ENCODE results near the gene MSX1.

Gene MSX1

DNA sequence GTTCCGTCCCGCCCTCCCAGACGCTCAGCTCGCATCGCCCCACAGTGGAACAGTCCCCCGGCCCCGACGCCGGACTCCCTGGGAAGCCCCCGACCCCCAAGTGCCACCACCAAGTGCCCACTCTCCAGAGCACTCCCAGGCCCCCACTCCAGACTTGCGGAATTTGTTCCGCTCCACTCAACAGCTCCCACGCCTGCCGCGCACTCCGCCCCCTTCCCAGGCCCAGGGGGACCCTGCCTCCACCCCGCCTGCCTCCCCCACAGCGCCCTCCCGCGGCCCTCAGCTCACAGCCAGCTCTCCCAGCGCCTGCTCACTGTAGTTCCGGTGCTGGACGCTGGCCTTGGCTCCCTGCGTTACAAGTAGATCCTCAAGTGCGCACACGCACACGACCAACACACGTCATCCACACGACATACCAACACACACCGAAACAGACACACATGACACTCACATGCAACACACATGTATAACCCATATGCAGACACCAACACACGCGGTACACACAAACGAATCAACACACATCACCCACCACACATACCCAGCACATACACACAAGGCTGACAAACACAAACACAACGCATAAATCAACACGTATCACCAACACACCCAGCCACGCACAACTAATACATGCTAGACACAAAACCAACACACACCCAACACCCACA lies 8.0 kb downstream of the MSX1 start:
- Histone ChIP-seq H3K27me3 (ENCODE audit: low read depth, low read length) (peaks cover 93% of the 10 kb centered on the region), H3K36me3 (ENCODE audit: control insufficient read depth in 1 of 2, insufficient read depth in 2 of 2, low read length in 2 of 2) (no peaks in the 10 kb centered on the region), H3K4me3 (ENCODE audit: low read depth in 1 of 2, low read length in 2 of 2) (no peak overlapping the region), H3K27ac (ENCODE audit: low read length) (no peak overlapping the region), H3K4me1 (ENCODE audit: control insufficient read depth in 1 of 2, insufficient read depth in 2 of 2, low read length in 2 of 2) (peaks cover 0 to 33% of the 10 kb centered on the region in 2 donors), H3K9me3 (ENCODE audit: control insufficient read depth in 1 of 2, low read length in 2 of 2) (no peaks in the 10 kb centered on the region)

DNA sequence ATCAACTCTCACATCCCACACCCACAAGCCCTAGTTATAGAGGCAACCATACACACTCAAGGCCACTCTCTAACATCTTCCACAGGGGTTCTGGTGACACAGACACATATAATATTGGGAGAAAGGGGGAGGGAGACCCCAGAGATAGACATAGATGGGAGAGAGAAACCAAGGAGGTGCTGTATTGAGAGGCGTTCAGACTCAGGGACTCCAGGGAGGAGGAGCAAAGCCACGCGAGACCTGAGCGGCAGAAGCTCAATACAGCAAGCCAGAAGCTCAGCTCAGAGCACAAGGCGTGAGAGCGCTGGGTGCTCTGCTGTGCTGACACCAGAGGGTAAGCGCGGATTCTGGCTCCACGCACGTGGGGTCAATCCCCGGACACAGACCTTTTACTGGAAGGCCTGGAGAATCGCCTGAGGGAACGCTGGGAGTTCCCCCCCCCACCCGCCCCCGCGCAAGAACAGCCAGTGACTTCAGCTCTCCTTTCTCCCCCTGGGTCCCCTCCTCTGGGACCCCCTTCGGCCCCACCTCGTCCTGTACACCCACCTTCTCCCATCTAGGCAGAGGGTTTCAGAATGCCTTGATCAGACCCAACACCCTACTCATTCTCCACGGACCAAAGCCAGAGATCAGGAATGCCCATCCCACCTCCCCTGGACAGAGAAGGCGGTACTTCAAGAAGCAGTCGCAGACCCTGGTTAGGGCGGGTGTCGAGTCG lies 8.7 kb downstream of the MSX1 start:
- Histone ChIP-seq H3K27me3 (ENCODE audit: low read depth, low read length) (peaks cover 93% of the 10 kb centered on the region), H3K36me3 (ENCODE audit: control insufficient read depth in 1 of 2, insufficient read depth in 2 of 2, low read length in 2 of 2) (no peaks in the 10 kb centered on the region), H3K4me1 (ENCODE audit: control insufficient read depth in 1 of 2, insufficient read depth in 2 of 2, low read length in 2 of 2) (peaks cover 0 to 33% of the 10 kb centered on the region in 2 donors), H3K4me3 (ENCODE audit: low read depth in 1 of 2, low read length in 2 of 2) (no peak overlapping the region), H3K27ac (ENCODE audit: low read length) (no peak overlapping the region), H3K9me3 (ENCODE audit: control insufficient read depth in 1 of 2, low read length in 2 of 2) (no peaks in the 10 kb centered on the region)

DNA sequence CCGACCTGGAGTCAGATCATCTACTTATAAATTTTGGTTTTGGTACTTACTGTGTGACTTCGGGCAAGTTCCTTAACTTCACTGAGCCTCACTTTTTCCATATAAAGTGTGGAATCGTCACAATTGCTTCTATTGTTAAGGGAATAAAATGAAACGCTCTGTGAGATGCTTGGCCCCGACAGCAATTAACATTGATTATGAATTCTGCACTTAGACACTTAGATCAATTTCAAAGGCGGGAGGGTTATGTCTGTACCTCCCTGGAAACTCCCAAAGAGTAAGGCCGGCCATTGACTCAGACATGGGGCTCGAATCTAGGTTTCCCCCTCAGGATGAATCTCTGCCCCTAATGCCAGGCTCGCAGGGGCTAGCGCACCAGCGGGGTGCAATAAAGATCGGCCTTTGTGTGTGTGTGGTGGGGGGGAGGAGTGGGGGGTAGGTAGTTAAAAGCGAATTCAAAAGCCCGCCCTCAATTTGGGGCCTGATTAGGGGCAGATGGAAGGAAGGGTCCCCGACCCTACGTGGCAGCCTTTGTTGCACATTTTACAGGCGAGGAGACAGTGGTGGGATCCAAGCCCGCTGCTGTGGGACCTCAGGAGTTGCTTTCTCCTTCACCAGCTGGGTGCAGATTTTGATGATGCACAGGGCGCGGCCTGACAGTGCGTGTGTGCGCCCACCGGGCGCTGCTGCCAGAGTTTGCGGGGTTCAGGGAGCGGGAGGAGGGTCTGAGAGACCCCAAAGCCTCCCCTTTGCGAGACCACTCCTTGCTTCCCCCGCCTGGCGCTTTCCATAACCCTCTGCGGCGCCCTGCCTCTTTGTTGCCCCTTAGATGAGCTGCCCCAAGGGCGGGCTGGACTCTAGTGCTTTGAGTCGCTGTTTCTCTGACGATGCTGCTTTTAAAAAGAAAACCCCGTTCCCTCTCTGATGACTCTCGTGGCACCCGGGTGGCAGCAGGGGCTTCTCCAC lies 9.6 kb downstream of the MSX1 start:
- H3K4me1 ChIP-seq (ENCODE audit: control insufficient read depth in 1 of 2, insufficient read depth in 2 of 2, low read length in 2 of 2), result peaks cover 0 to 33% of the 10 kb centered on the region in 2 donors
- H3K4me3 ChIP-seq (ENCODE audit: low read depth in 1 of 2, low read length in 2 of 2), result no peak overlapping the region
- no peaks in the 10 kb centered on the region for H3K36me3 ChIP-seq (ENCODE audit: control insufficient read depth in 1 of 2, insufficient read depth in 2 of 2, low read length in 2 of 2)
- no peaks in the 10 kb centered on the region for H3K9me3 ChIP-seq (ENCODE audit: control insufficient read depth in 1 of 2, low read length in 2 of 2)
- H3K27me3 ChIP-seq (ENCODE audit: low read depth, low read length), result peaks cover 98% of the 10 kb centered on the region
- no peak overlapping the region for H3K27ac ChIP-seq (ENCODE audit: low read length)

DNA sequence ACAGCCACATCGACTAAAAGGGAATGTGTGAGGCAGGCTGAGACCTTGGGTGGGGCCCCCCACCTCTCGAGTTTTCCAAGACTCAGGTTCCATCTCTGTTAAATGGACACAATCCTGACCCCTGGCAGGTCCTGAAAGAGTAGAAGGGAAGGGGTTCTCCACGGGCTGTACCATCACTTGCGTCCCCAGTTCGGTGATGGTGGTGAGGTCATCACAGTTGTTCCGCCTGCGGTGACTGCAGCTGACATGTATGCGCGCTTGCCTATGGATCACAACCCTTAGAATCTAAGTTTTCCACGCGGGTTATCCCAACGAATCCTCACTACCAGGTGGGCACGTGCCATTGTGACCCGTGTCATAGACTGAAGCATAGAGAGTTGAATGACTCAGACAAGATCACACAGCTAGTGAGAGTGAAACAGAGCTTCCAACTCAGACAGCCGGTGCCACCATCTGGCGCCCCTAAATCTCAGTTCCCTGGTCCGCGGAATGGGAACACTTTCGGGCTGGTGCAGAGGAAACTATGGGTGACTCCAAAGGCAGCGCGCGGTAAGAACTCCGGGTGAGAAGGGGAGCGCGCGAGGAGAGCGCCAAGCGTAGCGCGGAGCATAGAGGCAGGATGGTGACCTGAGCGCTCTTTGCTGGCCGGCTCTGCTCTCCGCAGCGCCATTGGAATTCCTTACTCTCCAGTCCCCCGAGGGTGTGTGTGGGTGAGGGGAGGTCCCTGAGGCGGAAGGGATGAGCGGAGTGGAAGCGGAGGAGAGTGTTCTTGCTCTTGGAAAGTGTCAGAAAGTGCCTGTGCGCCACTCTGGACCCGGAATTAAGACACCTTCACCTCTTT lies 10.5 kb downstream of the MSX1 start:
- peaks cover 0 to 33% of the 10 kb centered on the region in 2 donors for H3K4me1 ChIP-seq (ENCODE audit: control insufficient read depth in 1 of 2, insufficient read depth in 2 of 2, low read length in 2 of 2)
- H3K36me3 ChIP-seq (ENCODE audit: control insufficient read depth in 1 of 2, insufficient read depth in 2 of 2, low read length in 2 of 2), result no peaks in the 10 kb centered on the region
- H3K9me3 ChIP-seq (ENCODE audit: control insufficient read depth in 1 of 2, low read length in 2 of 2), result no peaks in the 10 kb centered on the region
- peaks cover 98% of the 10 kb centered on the region for H3K27me3 ChIP-seq (ENCODE audit: low read depth, low read length)
- H3K27ac ChIP-seq (ENCODE audit: low read length), result no peak overlapping the region
- no peak overlapping the region for H3K4me3 ChIP-seq (ENCODE audit: low read depth in 1 of 2, low read length in 2 of 2)

DNA sequence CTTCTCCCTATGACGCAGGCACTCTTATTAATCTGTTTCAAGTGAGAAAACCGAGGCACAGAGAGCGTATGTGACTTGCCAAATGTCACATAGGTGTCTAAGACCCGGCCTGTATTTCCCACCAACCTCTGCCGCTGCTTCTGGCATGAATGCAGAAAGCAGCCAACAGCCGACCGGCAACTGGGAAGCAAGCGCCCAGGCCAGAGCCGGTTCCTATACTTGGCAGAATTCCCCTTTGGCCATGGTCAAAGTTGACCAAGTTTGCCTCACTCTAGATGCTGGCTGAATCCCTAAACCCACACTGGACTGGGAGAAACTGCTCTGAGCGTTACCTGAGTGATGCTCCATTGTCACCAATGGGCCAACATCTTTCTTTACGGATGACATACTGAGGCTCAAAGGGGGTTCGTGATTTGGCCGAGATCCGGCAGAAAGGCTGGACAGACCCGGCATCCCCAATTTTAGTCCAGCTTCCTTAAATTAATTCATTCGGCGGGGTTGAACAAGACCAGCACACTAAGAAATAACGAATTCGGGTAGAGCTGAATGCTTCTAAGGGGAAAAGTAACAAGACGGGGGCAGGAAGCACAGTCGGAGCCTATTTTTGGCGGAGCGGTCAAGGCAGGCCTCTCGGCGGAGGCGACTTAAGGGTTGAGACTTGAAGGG lies 11.2 kb downstream of the MSX1 start:
- Histone ChIP-seq H3K9me3 (ENCODE audit: control insufficient read depth in 1 of 2, low read length in 2 of 2) (no peaks in the 10 kb centered on the region), H3K4me3 (ENCODE audit: low read depth in 1 of 2, low read length in 2 of 2) (no peak overlapping the region), H3K27ac (ENCODE audit: low read length) (no peak overlapping the region), H3K4me1 (ENCODE audit: control insufficient read depth in 1 of 2, insufficient read depth in 2 of 2, low read length in 2 of 2) (peaks cover 0 to 26% of the 10 kb centered on the region in 2 donors), H3K36me3 (ENCODE audit: control insufficient read depth in 1 of 2, insufficient read depth in 2 of 2, low read length in 2 of 2) (no peaks in the 10 kb centered on the region), H3K27me3 (ENCODE audit: low read depth, low read length) (peaks cover 98% of the 10 kb centered on the region)

DNA sequence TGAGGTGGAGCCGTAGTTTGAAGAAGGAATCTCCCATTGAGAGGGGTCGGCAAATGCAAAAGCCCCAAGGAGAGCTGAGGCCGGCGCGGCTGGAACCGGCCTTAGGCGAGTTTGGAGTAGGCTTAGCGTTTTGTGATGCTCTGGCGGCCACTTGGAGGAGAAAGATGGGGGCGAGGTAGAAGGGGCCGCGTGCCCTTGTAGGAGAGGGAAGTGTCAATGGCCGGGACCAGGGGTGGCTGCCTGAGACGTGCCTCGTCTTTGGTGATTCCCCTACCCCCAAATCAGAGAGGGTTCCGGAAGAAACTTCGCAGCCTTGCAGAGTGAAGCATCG lies 11.7 kb downstream of the MSX1 start:
- Histone ChIP-seq H3K36me3 (ENCODE audit: control insufficient read depth in 1 of 2, insufficient read depth in 2 of 2, low read length in 2 of 2) (no peaks in the 10 kb centered on the region), H3K4me1 (ENCODE audit: control insufficient read depth in 1 of 2, insufficient read depth in 2 of 2, low read length in 2 of 2) (peaks cover 0 to 21% of the 10 kb centered on the region in 2 donors), H3K27me3 (ENCODE audit: low read depth, low read length) (peaks cover 94% of the 10 kb centered on the region), H3K4me3 (ENCODE audit: low read depth in 1 of 2, low read length in 2 of 2) (no peak overlapping the region), H3K9me3 (ENCODE audit: control insufficient read depth in 1 of 2, low read length in 2 of 2) (no peaks in the 10 kb centered on the region), H3K27ac (ENCODE audit: low read length) (no peak overlapping the region)

DNA sequence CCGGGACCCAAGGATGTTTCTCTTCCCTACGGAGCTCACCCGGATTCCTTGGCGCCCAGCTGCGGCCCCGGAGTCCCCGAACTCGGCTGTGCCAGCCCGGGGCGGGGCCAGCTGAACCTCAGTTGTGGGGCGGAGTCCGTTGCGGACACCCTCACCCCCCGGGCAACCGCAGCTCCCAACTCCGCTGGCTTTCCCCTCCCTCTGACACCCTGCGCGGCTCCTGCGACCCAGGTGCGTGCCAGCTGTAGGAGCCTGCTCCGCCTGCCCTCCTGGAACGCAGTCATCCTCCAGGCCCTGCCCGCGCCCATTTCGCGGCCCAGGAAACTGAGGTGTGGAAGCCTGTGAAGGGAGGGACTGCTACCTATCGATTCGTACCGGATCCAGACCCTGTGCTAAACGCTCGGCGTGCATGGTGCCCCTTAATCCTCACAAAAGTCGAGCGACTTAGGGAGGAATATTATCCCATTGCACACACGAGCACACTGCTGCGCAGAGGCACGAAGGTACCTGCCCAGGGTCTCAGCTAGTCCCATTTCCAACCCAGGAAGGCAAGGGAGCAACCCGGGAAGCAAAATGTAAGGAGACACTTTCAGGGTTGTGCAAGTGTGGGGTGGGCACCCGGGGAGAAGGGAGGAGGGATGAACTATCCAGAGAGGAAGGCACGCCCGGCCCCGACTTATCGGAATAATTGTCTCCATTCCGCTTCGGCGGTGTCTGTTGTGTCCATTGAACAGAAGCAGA lies 12.3 kb downstream of the MSX1 start:
- no peaks in the 10 kb centered on the region for H3K36me3 ChIP-seq (ENCODE audit: control insufficient read depth in 1 of 2, insufficient read depth in 2 of 2, low read length in 2 of 2)
- H3K9me3 ChIP-seq (ENCODE audit: control insufficient read depth in 1 of 2, low read length in 2 of 2), result no peaks in the 10 kb centered on the region
- H3K4me1 ChIP-seq (ENCODE audit: control insufficient read depth in 1 of 2, insufficient read depth in 2 of 2, low read length in 2 of 2), result peaks cover 0 to 15% of the 10 kb centered on the region in 2 donors
- H3K27me3 ChIP-seq (ENCODE audit: low read depth, low read length), result peaks cover 89% of the 10 kb centered on the region
- no peak overlapping the region for H3K4me3 ChIP-seq (ENCODE audit: low read depth in 1 of 2, low read length in 2 of 2)
- no peak overlapping the region for H3K27ac ChIP-seq (ENCODE audit: low read length)

DNA sequence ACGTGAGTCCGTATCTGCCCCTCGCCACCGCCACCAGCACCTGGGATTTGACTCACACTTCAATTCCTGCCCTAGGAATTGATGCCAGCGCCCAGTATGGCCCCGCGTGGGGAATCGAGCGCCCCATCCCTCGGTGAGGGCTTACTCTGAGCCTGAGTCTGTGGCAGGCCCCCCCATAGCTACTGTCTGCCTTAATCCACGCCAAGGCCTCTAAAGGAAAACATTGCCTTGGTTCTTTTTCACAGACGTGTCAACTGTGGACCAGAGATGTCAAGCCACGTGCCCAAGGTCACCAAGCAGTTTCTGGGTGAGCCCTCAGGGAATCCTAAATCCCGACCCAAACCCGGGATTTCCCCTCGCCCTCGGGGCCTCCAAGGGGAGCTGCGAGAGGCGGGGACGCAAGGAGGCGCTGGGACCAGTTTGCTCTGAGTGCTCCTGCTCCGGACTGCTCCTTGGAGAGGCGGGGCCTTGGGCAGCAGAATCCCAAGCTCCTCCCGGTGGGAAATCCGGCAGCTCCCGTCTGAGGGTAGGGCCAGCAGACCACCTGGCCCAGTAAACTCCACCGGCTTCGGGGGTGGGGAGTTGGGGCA lies 12.9 kb downstream of the MSX1 start:
- H3K4me3 ChIP-seq (ENCODE audit: low read depth in 1 of 2, low read length in 2 of 2), result no peak overlapping the region
- H3K27me3 ChIP-seq (ENCODE audit: low read depth, low read length), result peaks cover 88% of the 10 kb centered on the region
- peaks cover 0 to 9% of the 10 kb centered on the region in 2 donors for H3K4me1 ChIP-seq (ENCODE audit: control insufficient read depth in 1 of 2, insufficient read depth in 2 of 2, low read length in 2 of 2)
- no peaks in the 10 kb centered on the region for H3K36me3 ChIP-seq (ENCODE audit: control insufficient read depth in 1 of 2, insufficient read depth in 2 of 2, low read length in 2 of 2)
- no peak overlapping the region for H3K27ac ChIP-seq (ENCODE audit: low read length)
- H3K9me3 ChIP-seq (ENCODE audit: control insufficient read depth in 1 of 2, low read length in 2 of 2), result no peaks in the 10 kb centered on the region

DNA sequence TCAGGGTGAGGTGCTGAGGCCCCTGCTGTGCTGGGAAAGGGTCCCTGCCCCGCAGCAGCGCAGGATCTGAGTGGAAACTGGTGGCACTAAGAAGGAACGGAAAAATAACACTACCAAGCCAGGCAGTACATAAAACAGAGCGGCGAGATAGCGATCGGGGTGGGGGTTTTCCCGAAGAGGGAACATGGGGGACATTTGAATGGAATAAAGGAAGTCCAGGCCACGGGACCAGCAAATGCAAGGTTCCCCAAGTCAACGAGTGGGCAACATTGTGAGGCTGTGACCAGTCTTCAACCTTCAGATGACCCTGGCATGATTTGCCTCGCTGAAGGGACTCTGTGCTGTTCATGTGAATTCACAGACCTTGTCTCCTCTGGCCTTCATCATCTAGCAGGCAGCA lies 13.7 kb downstream of the MSX1 start:
- Histone ChIP-seq H3K9me3 (ENCODE audit: control insufficient read depth in 1 of 2, low read length in 2 of 2) (no peaks in the 10 kb centered on the region), H3K27me3 (ENCODE audit: low read depth, low read length) (peaks cover 80% of the 10 kb centered on the region), H3K4me1 (ENCODE audit: control insufficient read depth in 1 of 2, insufficient read depth in 2 of 2, low read length in 2 of 2) (peaks cover 0 to 6% of the 10 kb centered on the region in 2 donors), H3K36me3 (ENCODE audit: control insufficient read depth in 1 of 2, insufficient read depth in 2 of 2, low read length in 2 of 2) (no peaks in the 10 kb centered on the region), H3K4me3 (ENCODE audit: low read depth in 1 of 2, low read length in 2 of 2) (no peak overlapping the region), H3K27ac (ENCODE audit: low read length) (no peak overlapping the region)

DNA sequence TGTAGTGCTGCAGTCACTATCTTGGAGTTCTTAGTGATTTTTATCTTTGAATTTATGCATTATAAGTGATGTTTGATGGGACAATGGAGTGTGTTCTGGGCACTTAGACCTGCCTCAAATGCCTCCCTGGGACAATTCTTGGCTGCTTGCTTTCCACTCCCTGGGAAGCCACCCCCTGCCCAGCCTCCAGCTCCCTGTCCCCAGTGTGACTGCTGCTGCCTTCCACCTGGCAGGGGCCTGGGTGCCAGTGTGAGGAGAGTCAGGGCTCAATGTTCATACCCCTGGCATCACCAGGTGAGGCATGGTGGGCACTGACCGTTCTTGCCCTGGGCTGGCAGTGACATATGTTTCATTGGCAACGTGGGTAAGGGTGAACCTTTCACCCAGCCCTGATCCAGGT lies 14.8 kb downstream of the MSX1 start:
- H3K4me1 ChIP-seq (ENCODE audit: control insufficient read depth in 1 of 2, insufficient read depth in 2 of 2, low read length in 2 of 2), result peaks cover 0 to 3% of the 10 kb centered on the region in 2 donors
- no peaks in the 10 kb centered on the region for H3K36me3 ChIP-seq (ENCODE audit: control insufficient read depth in 1 of 2, insufficient read depth in 2 of 2, low read length in 2 of 2)
- H3K4me3 ChIP-seq (ENCODE audit: low read depth in 1 of 2, low read length in 2 of 2), result no peak overlapping the region
- H3K27me3 ChIP-seq (ENCODE audit: low read depth, low read length), result peaks cover 71% of the 10 kb centered on the region
- no peaks in the 10 kb centered on the region for H3K9me3 ChIP-seq (ENCODE audit: control insufficient read depth in 1 of 2, low read length in 2 of 2)
- no peak overlapping the region for H3K27ac ChIP-seq (ENCODE audit: low read length)

Data from muscle layer of duodenum (tissue), 2 donors.